Fibroblast of lung (primary cell): ENCODE measurements around the gene COL4A2.

Experiments used
- EZH2 ChIP-seq: IDR thresholded peaks from 2 replicates; pipeline ENCODE4 v1.5.1; 2012; ENCODE audit warnings: low read length, control low read depth, mild to moderate bottlenecking; ENCODE audit errors: missing control alignments
- TF ChIP-seq, protein P1 (sequence below), 2 donors: IDR thresholded peaks in 1 of 2; conservative IDR thresholded peaks in 1 of 2; 1 replicate in 1 of 2; 2 replicates in 1 of 2; pipeline ENCODE4 v1.5.1; 2011 to 2012; ENCODE audit warnings: low read length in 2 of 2, control low read depth in 1 of 2, inconsistent platforms in 1 of 2, low read depth in 1 of 2, mild to moderate bottlenecking in 1 of 2

DNA sequence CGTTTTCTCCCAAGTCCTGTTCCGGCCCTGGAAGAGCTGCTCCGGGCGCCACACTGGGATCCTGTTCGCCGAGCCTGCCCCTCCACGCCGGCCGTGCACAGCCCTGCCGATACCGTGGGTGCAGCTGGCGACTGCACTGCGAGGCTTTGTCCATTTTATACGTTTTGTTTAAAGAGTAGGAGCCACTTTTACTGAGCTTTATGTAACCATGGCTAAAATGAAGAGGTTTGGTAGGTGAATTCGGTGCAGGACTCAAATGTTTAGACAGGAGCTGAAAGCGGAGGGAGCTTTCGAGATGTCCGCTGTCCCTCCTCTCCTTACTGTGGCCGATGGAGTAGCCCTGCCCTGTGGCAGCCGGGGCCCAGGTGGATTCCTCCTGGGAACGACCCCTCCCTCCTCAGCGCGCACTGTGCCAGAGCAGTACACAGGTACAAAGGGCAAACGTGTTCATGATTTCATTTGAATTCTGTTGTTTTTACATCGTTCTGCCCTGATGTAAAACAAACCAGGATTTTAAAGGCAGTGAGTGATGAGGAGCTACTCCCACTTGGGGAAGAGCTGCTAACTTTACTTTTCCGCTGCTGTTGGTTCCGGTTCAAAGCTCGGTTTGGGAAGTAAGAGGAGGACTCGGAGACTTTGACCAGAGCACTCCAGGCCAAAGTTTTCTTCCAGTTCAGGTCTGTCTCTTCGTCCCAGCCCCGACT, 1.7 kb downstream of the COL4A2 start:
- TF ChIP-seq, protein P1, sequence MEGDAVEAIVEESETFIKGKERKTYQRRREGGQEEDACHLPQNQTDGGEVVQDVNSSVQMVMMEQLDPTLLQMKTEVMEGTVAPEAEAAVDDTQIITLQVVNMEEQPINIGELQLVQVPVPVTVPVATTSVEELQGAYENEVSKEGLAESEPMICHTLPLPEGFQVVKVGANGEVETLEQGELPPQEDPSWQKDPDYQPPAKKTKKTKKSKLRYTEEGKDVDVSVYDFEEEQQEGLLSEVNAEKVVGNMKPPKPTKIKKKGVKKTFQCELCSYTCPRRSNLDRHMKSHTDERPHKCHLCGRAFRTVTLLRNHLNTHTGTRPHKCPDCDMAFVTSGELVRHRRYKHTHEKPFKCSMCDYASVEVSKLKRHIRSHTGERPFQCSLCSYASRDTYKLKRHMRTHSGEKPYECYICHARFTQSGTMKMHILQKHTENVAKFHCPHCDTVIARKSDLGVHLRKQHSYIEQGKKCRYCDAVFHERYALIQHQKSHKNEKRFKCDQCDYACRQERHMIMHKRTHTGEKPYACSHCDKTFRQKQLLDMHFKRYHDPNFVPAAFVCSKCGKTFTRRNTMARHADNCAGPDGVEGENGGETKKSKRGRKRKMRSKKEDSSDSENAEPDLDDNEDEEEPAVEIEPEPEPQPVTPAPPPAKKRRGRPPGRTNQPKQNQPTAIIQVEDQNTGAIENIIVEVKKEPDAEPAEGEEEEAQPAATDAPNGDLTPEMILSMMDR (conservative IDR thresholded peaks at IDR 0.05 in 1 of 2, IDR thresholded peaks at IDR 0.05 in 1 of 2; ENCODE audit: low read depth in 1 of 2, low read length in 2 of 2), result no peak
- TF ChIP-seq EZH2, result no peak
